ENCODE measurements around the gene POU6F2.

POU6F2 gene

DNA sequence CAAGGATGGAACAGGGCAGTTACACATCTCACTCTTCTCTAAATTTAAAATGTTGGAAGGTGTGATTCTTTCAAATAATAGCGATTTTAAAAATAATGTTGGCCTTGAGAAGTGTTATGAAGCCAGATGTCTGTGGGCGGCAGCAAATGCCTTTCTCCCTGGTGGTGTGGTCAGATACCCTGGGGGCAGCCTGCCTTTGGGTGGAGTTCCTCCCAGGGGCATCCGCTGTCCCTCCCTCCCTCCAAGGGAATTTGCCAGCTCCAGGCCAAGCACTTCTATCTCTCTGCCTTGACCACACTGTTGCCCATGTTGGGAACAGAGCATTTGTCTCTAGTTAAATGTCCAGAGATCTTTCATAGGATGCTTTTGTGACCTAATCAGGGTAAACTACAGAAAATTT is 121.4 kb downstream of the POU6F2 start:
- Histone ChIP-seq H3K4me1 (ENCODE audit: control insufficient read depth in 1 of 2, insufficient read depth in 2 of 2, low read length in 2 of 2) (no peaks in the 10 kb centered on the region), H3K9me3 (ENCODE audit: control insufficient read depth in 1 of 2, low read length in 2 of 2) (no peaks in the 10 kb centered on the region), H3K4me3 (ENCODE audit: low read depth in 1 of 2, low read length in 2 of 2) (no peak overlapping the region), H3K27me3 (ENCODE audit: control insufficient read depth in 1 of 2, insufficient read depth in 2 of 2, low read length in 2 of 2) (no peaks in the 10 kb centered on the region), H3K36me3 (ENCODE audit: control insufficient read depth in 1 of 2, insufficient read depth in 2 of 2, low read length in 2 of 2) (no peaks in the 10 kb centered on the region), H3K9ac (ENCODE audit: low read depth in 1 of 2, low read length in 2 of 2) (no peak overlapping the region), H3K27ac (ENCODE audit: low read depth, low read length) (no peak overlapping the region)

DNA sequence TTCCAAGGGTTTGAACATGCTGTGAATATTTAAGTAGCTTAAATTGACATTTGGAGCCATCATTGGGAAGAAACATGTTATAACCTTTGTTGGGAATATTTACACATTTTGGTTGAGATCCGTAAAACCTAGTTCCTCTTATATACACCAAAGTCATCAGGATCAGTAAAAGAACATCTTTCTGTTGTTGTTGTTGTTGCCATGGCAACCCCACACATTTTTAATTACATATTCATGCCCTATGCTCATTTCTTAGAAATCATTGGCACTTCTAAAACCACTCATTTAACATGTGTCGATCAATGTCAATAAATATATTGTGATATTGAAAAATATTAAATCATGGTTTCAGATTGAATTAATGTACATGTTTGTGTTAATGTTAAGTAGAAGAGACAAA is 122.6 kb downstream of the POU6F2 start:
- Histone ChIP-seq H3K9me3 (ENCODE audit: control insufficient read depth in 1 of 2, low read length in 2 of 2) (no peaks in the 10 kb centered on the region), H3K9ac (ENCODE audit: low read depth in 1 of 2, low read length in 2 of 2) (no peak overlapping the region)

DNA sequence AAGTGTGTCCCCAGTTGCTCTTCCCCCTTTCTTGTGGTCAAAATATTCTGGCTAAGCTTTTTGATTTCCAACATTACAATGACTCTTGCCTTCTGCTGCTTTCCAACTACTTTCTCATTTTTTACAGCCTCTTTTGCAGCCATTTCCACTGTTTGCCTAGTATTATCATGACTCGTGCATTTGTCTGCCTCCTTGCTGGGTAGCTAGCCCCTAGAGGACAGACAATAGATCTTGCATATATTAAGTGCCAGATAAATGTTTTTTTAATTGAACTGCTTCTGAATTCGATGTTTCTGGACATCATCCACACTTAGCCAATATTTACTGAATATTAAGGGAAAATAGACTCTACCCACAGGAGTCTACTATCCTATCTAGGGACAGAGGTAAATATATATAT is 124.5 kb downstream of the POU6F2 start:
- no peak overlapping the region for H3K27ac ChIP-seq (ENCODE audit: low read depth, low read length)
- no peaks in the 10 kb centered on the region for H3K4me1 ChIP-seq (ENCODE audit: control insufficient read depth in 1 of 2, insufficient read depth in 2 of 2, low read length in 2 of 2)
- H3K9me3 ChIP-seq (ENCODE audit: control insufficient read depth in 1 of 2, low read length in 2 of 2): no peaks in the 10 kb centered on the region
- H3K4me3 ChIP-seq (ENCODE audit: low read depth in 1 of 2, low read length in 2 of 2): no peak overlapping the region
- no peak overlapping the region for H3K9ac ChIP-seq (ENCODE audit: low read depth in 1 of 2, low read length in 2 of 2)
- H3K27me3 ChIP-seq (ENCODE audit: control insufficient read depth in 1 of 2, insufficient read depth in 2 of 2, low read length in 2 of 2): no peaks in the 10 kb centered on the region
- no peaks in the 10 kb centered on the region for H3K36me3 ChIP-seq (ENCODE audit: control insufficient read depth in 1 of 2, insufficient read depth in 2 of 2, low read length in 2 of 2)

More for the DNA sequence above, 122.6 kb downstream of the POU6F2 start:
- no peak overlapping the region for H3K27ac ChIP-seq (ENCODE audit: low read depth, low read length)
- H3K27me3 ChIP-seq (ENCODE audit: control insufficient read depth in 1 of 2, insufficient read depth in 2 of 2, low read length in 2 of 2): no peaks in the 10 kb centered on the region
- H3K4me3 ChIP-seq (ENCODE audit: low read depth in 1 of 2, low read length in 2 of 2): no peak overlapping the region
- no peaks in the 10 kb centered on the region for H3K4me1 ChIP-seq (ENCODE audit: control insufficient read depth in 1 of 2, insufficient read depth in 2 of 2, low read length in 2 of 2)
- H3K36me3 ChIP-seq (ENCODE audit: control insufficient read depth in 1 of 2, insufficient read depth in 2 of 2, low read length in 2 of 2): no peaks in the 10 kb centered on the region

DNA sequence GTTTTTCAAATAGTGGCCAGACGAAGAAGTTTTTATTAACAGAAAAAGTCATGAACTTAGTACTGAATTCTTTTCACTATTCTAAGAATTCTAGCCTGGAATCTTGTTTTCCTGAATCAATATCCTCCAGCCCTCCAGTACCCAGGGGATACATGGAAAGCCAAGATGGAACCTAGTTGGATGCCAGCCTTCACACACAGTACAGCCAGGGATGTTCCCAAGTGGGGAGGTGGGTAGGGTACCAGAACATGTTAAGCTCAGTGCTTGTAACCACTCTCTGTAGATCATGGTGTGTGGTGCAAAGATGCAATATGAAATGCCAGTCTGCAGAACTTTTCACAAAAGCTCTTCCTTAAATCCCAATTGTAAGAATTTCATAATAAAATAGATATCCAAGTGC is 128.0 kb downstream of the POU6F2 start:
- Histone ChIP-seq H3K36me3 (ENCODE audit: control insufficient read depth in 1 of 2, insufficient read depth in 2 of 2, low read length in 2 of 2) (no peaks in the 10 kb centered on the region), H3K9me3 (ENCODE audit: control insufficient read depth in 1 of 2, low read length in 2 of 2) (no peaks in the 10 kb centered on the region), H3K4me3 (ENCODE audit: low read depth in 1 of 2, low read length in 2 of 2) (no peak overlapping the region)

DNA sequence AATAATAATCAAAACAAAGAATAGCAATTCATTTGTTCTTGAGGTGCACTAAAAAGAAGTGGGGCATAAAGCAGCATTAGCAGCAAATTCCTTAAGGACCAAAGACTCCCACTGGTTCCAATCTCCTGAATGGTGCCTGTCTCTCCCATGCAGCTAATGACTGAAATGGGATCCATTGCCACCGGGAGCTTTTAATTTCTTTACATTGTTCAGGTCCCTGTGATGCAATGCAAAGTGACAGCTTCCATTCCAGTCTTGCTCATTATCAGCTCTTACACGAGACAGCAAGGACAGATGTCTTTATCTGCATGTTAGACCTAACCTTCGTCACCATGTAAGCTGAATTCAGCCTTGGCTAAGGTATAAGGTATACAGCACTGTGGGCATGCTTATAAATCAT is 148.1 kb downstream of the POU6F2 start:
- H3K27ac ChIP-seq (ENCODE audit: low read depth, low read length): no peak overlapping the region
- no peaks in the 10 kb centered on the region for H3K36me3 ChIP-seq (ENCODE audit: control insufficient read depth in 1 of 2, insufficient read depth in 2 of 2, low read length in 2 of 2)
- H3K9ac ChIP-seq (ENCODE audit: low read depth in 1 of 2, low read length in 2 of 2): no peak overlapping the region
- no peaks in the 10 kb centered on the region for H3K27me3 ChIP-seq (ENCODE audit: control insufficient read depth in 1 of 2, insufficient read depth in 2 of 2, low read length in 2 of 2)
- no peak overlapping the region for H3K4me3 ChIP-seq (ENCODE audit: low read depth in 1 of 2, low read length in 2 of 2)
- H3K9me3 ChIP-seq (ENCODE audit: control insufficient read depth in 1 of 2, low read length in 2 of 2): no peaks in the 10 kb centered on the region
- no peaks in the 10 kb centered on the region for H3K4me1 ChIP-seq (ENCODE audit: control insufficient read depth in 1 of 2, insufficient read depth in 2 of 2, low read length in 2 of 2)

More for the DNA sequence above, 128.0 kb downstream of the POU6F2 start:
- no peak overlapping the region for H3K27ac ChIP-seq (ENCODE audit: low read depth, low read length)
- H3K9ac ChIP-seq (ENCODE audit: low read depth in 1 of 2, low read length in 2 of 2): no peak overlapping the region
- no peaks in the 10 kb centered on the region for H3K4me1 ChIP-seq (ENCODE audit: control insufficient read depth in 1 of 2, insufficient read depth in 2 of 2, low read length in 2 of 2)
- no peaks in the 10 kb centered on the region for H3K27me3 ChIP-seq (ENCODE audit: control insufficient read depth in 1 of 2, insufficient read depth in 2 of 2, low read length in 2 of 2)

DNA sequence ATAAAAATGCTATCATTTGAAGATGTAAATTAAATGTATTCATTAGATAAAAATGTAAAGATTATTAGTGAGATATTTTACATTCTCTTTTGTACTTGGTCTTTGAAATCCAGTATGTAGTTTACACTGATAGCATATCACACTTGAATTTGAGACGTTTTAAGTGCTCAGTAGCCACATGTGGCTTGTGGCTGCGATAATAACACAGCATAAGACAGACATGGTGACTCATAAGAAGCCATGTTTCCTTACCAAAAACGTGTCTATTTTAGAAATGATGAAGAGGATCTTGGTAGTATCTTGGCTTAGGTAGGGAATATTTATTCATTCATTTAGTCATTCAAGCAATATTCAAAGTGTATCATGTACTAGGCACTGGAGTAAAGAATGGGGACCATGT is 149.3 kb downstream of the POU6F2 start:
- no peak overlapping the region for H3K4me3 ChIP-seq (ENCODE audit: low read depth in 1 of 2, low read length in 2 of 2)
- H3K27ac ChIP-seq (ENCODE audit: low read depth, low read length): no peak overlapping the region
- no peaks in the 10 kb centered on the region for H3K36me3 ChIP-seq (ENCODE audit: control insufficient read depth in 1 of 2, insufficient read depth in 2 of 2, low read length in 2 of 2)
- H3K9me3 ChIP-seq (ENCODE audit: control insufficient read depth in 1 of 2, low read length in 2 of 2): no peaks in the 10 kb centered on the region
- H3K27me3 ChIP-seq (ENCODE audit: control insufficient read depth in 1 of 2, insufficient read depth in 2 of 2, low read length in 2 of 2): no peaks in the 10 kb centered on the region
- H3K9ac ChIP-seq (ENCODE audit: low read depth in 1 of 2, low read length in 2 of 2): no peak overlapping the region
- peaks cover 0 to 4% of the 10 kb centered on the region in 2 donors for H3K4me1 ChIP-seq (ENCODE audit: control insufficient read depth in 1 of 2, insufficient read depth in 2 of 2, low read length in 2 of 2)

DNA sequence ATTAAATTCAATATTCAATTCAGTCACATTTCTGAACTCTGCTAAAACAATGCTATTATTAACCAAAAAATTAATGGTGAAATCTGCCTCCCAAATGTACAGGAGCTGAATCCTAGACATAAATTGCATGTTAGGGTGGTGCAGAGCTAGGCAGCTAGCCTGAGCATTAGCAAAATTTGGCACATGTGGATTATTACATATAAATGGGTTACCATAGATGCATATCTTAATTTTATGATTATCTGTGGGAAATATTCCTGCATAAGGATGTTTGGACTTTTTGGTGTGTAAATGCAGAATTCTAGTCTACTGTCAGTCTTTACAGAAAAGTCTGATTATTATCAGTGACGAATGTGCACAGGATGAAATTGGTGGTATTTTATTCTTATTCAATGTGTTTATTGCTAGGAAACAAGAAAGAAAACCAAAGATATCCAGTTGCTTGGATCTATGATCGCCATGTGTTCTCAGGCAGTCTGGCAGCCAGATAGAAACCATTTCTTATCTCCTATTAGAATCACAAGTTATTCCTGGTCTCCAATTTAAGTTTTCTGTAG is 150.7 kb downstream of the POU6F2 start:
- no peaks in the 10 kb centered on the region for H3K9me3 ChIP-seq (ENCODE audit: control insufficient read depth in 1 of 2, low read length in 2 of 2)

DNA sequence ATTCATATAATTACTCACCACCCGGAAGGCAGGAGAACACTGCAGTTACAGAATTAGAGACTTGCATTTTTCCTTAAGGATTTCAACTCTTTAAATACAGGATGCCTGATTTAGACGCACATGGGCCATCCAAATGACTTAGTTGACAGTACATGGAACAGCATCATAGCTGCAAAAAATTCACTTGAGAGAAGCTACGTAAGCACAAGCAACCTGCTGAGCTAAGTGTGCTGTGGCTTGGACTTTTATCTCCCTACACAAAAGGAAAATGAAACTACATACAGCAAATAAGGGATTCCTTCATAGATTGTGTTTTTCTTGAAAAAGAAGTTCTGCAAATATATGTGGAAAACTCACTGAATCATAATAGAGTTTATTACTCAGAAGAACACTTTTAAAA is 152.6 kb downstream of the POU6F2 start:
- Histone ChIP-seq H3K4me1 (ENCODE audit: control insufficient read depth in 1 of 2, insufficient read depth in 2 of 2, low read length in 2 of 2) (peaks cover 0 to 4% of the 10 kb centered on the region in 2 donors), H3K36me3 (ENCODE audit: control insufficient read depth in 1 of 2, insufficient read depth in 2 of 2, low read length in 2 of 2) (no peaks in the 10 kb centered on the region), H3K4me3 (ENCODE audit: low read depth in 1 of 2, low read length in 2 of 2) (peak overlapping the region; percentile 64 to 65), H3K9me3 (ENCODE audit: control insufficient read depth in 1 of 2, low read length in 2 of 2) (no peaks in the 10 kb centered on the region), H3K27ac (ENCODE audit: low read depth, low read length) (no peak overlapping the region), H3K27me3 (ENCODE audit: control insufficient read depth in 1 of 2, insufficient read depth in 2 of 2, low read length in 2 of 2) (peaks cover 0 to 4% of the 10 kb centered on the region in 2 donors), H3K9ac (ENCODE audit: low read depth in 1 of 2, low read length in 2 of 2) (peak overlapping the region in 1 of 2 donors; percentile 43)

More for the DNA sequence above, 150.7 kb downstream of the POU6F2 start:
- H3K4me3 ChIP-seq (ENCODE audit: low read depth in 1 of 2, low read length in 2 of 2): no peak overlapping the region
- H3K27ac ChIP-seq (ENCODE audit: low read depth, low read length): no peak overlapping the region
- peaks cover 0 to 4% of the 10 kb centered on the region in 2 donors for H3K4me1 ChIP-seq (ENCODE audit: control insufficient read depth in 1 of 2, insufficient read depth in 2 of 2, low read length in 2 of 2)
- no peak overlapping the region for H3K9ac ChIP-seq (ENCODE audit: low read depth in 1 of 2, low read length in 2 of 2)
- H3K27me3 ChIP-seq (ENCODE audit: control insufficient read depth in 1 of 2, insufficient read depth in 2 of 2, low read length in 2 of 2): peaks cover 0 to 4% of the 10 kb centered on the region in 2 donors
- H3K36me3 ChIP-seq (ENCODE audit: control insufficient read depth in 1 of 2, insufficient read depth in 2 of 2, low read length in 2 of 2): no peaks in the 10 kb centered on the region

DNA sequence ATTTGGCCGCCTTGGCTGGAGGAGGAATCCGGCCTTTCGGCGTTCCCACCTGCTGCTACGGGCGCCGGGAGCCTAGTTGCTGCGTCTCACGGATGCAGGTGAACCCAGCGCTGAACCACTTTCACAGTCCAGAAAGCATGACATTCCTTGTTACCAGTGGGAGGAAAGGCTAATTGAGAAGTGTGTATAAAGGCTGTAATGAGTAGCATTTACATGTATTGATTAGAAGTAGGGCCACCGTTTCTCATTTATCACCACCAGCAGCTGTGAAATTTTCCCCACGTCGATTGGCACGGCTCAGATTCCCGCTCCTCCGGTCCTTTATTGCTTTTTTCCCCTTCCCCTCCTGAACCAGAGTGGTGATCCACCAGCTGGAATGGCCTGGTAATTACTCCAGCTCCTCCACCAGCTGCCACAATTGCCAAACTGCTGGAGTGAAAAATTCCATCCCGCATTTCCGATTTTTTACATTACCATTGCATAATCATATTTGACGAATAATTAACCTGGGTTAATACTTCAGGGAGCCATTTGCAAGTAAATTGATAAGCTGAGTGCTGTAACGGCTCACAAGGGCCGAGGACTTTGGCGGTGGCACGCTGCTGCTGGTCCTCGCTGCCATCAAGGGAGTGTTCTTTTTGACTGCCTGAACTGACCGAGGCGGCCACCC is 153.3 kb downstream of the POU6F2 start:
- Histone ChIP-seq H3K4me3 (ENCODE audit: low read depth in 1 of 2, low read length in 2 of 2) (peak overlapping the region; percentile 64 to 65), H3K9ac (ENCODE audit: low read depth in 1 of 2, low read length in 2 of 2) (peak overlapping the region; percentile 4 to 43), H3K27ac (ENCODE audit: low read depth, low read length) (no peak overlapping the region), H3K9me3 (ENCODE audit: control insufficient read depth in 1 of 2, low read length in 2 of 2) (no peaks in the 10 kb centered on the region), H3K36me3 (ENCODE audit: control insufficient read depth in 1 of 2, insufficient read depth in 2 of 2, low read length in 2 of 2) (no peaks in the 10 kb centered on the region), H3K4me1 (ENCODE audit: control insufficient read depth in 1 of 2, insufficient read depth in 2 of 2, low read length in 2 of 2) (peaks cover 0 to 4% of the 10 kb centered on the region in 2 donors), H3K27me3 (ENCODE audit: control insufficient read depth in 1 of 2, insufficient read depth in 2 of 2, low read length in 2 of 2) (peaks cover 0 to 4% of the 10 kb centered on the region in 2 donors)

DNA sequence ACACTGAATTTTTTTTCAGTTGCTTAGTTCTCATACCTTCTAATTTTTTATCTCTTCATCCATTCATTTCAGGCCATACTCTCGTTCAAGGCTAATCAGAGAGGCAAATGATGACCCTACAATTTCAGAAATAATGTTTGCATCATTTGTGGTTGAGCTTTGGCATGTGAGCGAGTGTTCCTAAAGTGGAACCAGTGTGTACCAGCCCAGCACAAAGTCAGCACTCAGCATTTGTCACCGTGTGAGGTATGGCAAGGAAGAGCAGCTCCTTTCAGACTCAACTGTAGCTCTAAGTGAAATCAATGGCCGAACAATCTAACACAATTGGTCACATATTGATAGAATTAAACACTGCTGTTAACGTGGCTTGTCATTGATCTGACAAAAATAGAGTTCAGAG is 154.6 kb downstream of the POU6F2 start:
- Histone ChIP-seq H3K36me3 (ENCODE audit: control insufficient read depth in 1 of 2, insufficient read depth in 2 of 2, low read length in 2 of 2) (no peaks in the 10 kb centered on the region), H3K9ac (ENCODE audit: low read depth in 1 of 2, low read length in 2 of 2) (no peak overlapping the region), H3K27me3 (ENCODE audit: control insufficient read depth in 1 of 2, insufficient read depth in 2 of 2, low read length in 2 of 2) (peaks cover 0 to 4% of the 10 kb centered on the region in 2 donors), H3K4me3 (ENCODE audit: low read depth in 1 of 2, low read length in 2 of 2) (no peak overlapping the region), H3K27ac (ENCODE audit: low read depth, low read length) (no peak overlapping the region), H3K9me3 (ENCODE audit: control insufficient read depth in 1 of 2, low read length in 2 of 2) (no peaks in the 10 kb centered on the region), H3K4me1 (ENCODE audit: control insufficient read depth in 1 of 2, insufficient read depth in 2 of 2, low read length in 2 of 2) (peaks cover 0 to 4% of the 10 kb centered on the region in 2 donors)
